Neural crest cell (in vitro differentiated cells): ENCODE results near the gene NT5E. TPM values are rescaled to one million over a fixed set of nuclear protein-coding genes. Genes with fewer than 3 reads are reported as not detected.

Source experiments
- DNase-seq: peaks from one replicate; pipeline ENCODE4 v3.0.0; 2021; ENCODE audit warnings: low read depth, mixed read lengths, low spot score
- H3K27ac Mint-ChIP-seq: one replicate; pipeline ENCODE4 v1.8.0; 2021; ENCODE audit warnings: mild to moderate bottlenecking, mixed read lengths; ENCODE audit not compliant: unreplicated experiment
- H3K27me3 Mint-ChIP-seq: 2 replicates; pipeline ENCODE4 v1.8.0; 2021; ENCODE audit warnings: low read depth, mild to moderate bottlenecking, mixed read lengths
- H3K36me3 Mint-ChIP-seq: 2 replicates; pipeline ENCODE4 v1.8.0; 2021; ENCODE audit warnings: low read depth, mild to moderate bottlenecking, mixed read lengths
- H3K4me1 Mint-ChIP-seq: 2 replicates; pipeline ENCODE4 v1.8.0; 2021; ENCODE audit warnings: mixed read lengths
- H3K4me3 Mint-ChIP-seq: one replicate; pipeline ENCODE4 v1.8.0; 2021; ENCODE audit warnings: mild to moderate bottlenecking, mixed read lengths
- H3K9me3 Mint-ChIP-seq: 2 replicates; pipeline ENCODE4 v1.8.0; 2021; ENCODE audit warnings: mixed read lengths
- total RNA-seq: library from RNA; stranded (reverse); gene quantifications from 2 replicates; pipeline ENCODE4 v1.2.1, GENCODE V29; 2021
- TF ChIP-seq, protein P1 (sequence below): fragments of 200-600 bp; sonication (generic); conservative IDR thresholded peaks from 2 replicates; pipeline ENCODE4 v1.5.0; 2021; ENCODE audit warnings: antibody characterized with exemption, mild to moderate bottlenecking

NT5E gene
- total RNA-seq, 1 donor from 2014 or later = 0.28 TPM

DNA sequence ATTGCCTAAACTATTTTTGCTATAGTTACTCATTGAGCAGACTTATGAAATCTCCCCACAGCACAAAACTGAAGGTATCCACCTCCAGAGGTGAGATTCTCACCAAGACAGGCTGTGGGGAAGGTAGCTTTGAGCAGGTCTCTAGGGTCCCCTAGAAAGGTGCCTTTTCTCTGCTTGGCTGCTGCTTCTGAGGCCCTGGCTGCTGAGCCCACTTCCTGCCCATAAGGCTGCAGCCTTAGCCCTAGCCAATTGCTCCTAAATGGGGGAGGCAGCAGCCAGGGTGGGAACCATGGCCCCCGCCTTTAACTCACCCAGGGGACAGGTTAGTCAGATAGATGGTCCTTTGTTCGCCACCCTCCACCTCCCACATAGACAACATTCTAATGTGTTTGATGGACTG, 3.6 kb downstream of the NT5E start:
- Mint-ChIP-seq H3K27ac (no peak overlapping the region), H3K27me3 (peaks cover 95% of the 10 kb centered on the region)
- TF ChIP-seq, protein P1, sequence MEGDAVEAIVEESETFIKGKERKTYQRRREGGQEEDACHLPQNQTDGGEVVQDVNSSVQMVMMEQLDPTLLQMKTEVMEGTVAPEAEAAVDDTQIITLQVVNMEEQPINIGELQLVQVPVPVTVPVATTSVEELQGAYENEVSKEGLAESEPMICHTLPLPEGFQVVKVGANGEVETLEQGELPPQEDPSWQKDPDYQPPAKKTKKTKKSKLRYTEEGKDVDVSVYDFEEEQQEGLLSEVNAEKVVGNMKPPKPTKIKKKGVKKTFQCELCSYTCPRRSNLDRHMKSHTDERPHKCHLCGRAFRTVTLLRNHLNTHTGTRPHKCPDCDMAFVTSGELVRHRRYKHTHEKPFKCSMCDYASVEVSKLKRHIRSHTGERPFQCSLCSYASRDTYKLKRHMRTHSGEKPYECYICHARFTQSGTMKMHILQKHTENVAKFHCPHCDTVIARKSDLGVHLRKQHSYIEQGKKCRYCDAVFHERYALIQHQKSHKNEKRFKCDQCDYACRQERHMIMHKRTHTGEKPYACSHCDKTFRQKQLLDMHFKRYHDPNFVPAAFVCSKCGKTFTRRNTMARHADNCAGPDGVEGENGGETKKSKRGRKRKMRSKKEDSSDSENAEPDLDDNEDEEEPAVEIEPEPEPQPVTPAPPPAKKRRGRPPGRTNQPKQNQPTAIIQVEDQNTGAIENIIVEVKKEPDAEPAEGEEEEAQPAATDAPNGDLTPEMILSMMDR = no peak

DNA sequence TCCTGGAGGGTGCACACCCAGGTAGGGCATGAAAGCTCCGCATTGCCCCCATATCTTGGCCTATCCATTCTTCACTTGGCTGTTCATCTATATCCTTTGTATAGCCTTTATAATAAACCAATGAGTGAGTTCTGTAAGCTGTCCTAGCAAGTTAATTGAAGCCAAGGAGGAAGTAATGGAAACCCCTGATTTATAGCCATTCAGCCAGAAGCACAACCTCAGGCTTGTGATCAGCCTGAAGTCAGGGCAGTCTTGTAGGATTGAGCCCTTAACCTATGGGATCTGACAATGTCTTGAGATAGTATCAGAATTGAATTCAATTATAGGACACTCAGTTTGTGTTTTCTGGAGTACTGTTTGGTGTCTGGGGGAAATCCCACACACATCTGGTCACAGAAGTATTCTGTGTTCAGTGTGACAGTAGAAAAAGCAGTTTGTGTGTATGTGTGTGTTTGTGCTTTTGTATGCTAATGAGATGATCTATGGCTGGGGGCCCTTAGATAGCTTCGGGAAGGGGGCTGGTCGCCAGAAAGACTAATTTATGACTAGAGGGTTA, 5.7 kb downstream of the NT5E start:
- TF ChIP-seq, protein P1 = no peak
- Mint-ChIP-seq H3K27me3 (peaks cover 81% of the 10 kb centered on the region), H3K36me3 (no peaks in the 10 kb centered on the region), H3K4me1 (peaks cover 12% of the 10 kb centered on the region), H3K27ac (no peak overlapping the region), H3K4me3 (no peak overlapping the region), H3K9me3 (no peaks in the 10 kb centered on the region)
- DNase-seq = no peak

More for the DNA sequence above, 3.6 kb downstream of the NT5E start:
- no peaks in the 10 kb centered on the region for H3K36me3 Mint-ChIP-seq
- no peaks in the 10 kb centered on the region for H3K9me3 Mint-ChIP-seq
- H3K4me3 Mint-ChIP-seq = no peak overlapping the region
- H3K4me1 Mint-ChIP-seq = peaks cover 20% of the 10 kb centered on the region
- no peak for DNase-seq

DNA sequence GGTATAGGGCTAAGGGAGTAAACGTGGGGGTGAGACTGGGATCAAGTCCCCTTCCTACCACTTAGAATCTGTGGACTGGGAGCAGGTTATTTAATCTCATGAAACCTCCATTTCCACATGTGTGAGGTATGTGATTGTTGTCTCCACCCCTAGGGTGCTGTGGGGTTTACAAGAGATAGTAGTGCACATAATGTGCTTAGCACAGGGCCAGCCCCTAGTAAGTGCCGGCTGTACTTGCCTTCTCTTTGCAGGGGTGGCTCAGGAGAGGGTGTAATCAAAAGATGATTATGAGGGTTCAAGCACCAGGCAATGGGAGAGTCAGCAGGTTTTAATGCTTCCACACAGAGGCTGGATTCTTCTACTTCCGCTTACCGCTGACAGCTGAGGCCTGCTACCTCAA, 6.9 kb downstream of the NT5E start:
- Mint-ChIP-seq H3K4me1 (peaks cover 7% of the 10 kb centered on the region), H3K27me3 (peaks cover 69% of the 10 kb centered on the region), H3K27ac (no peak overlapping the region), H3K4me3 (no peak overlapping the region), H3K9me3 (no peaks in the 10 kb centered on the region), H3K36me3 (no peaks in the 10 kb centered on the region)
- no peak for DNase-seq
- TF ChIP-seq, protein P1 = no peak

- Mint-ChIP-seq H3K27me3 (peaks cover 55% of the 10 kb centered on the region), H3K4me3 (no peak overlapping the region), H3K36me3 (no peaks in the 10 kb centered on the region), H3K27ac (no peak overlapping the region), H3K4me1 (peaks cover 7% of the 10 kb centered on the region), H3K9me3 (no peaks in the 10 kb centered on the region)
- TF ChIP-seq, protein P1 = no peak
- DNase-seq = no peak
These were observed 8.3 kb downstream of the NT5E start for GRCh38 chr6:85458184-85458583.

- TF ChIP-seq, protein P1 = no peak
- H3K27me3 Mint-ChIP-seq = peaks cover 49% of the 10 kb centered on the region
- H3K4me1 Mint-ChIP-seq = peaks cover 7% of the 10 kb centered on the region
- no peaks in the 10 kb centered on the region for H3K36me3 Mint-ChIP-seq
- no peak for DNase-seq
- no peaks in the 10 kb centered on the region for H3K9me3 Mint-ChIP-seq
- no peak overlapping the region for H3K4me3 Mint-ChIP-seq
- no peak overlapping the region for H3K27ac Mint-ChIP-seq
These were observed 8.9 kb downstream of the NT5E start for GRCh38 chr6:85458782-85459181.
